HepG2 (cell line): ENCODE results near the gene ZFP36. TPM values are rescaled to one million over a fixed set of nuclear protein-coding genes. Genes with fewer than 3 reads are reported as not detected.

Experiments used
- FOSL1 ChIP-seq: sonication (generic); formaldehyde crosslinking; IDR thresholded peaks from 2 replicates; pipeline ENCODE4 v1.9.0; 2021; ENCODE audit warnings: missing genetic modification reagents, borderline replicate concordance
- LRRFIP1 ChIP-seq: sonication (generic); formaldehyde crosslinking; conservative IDR thresholded peaks from 2 replicates; pipeline ENCODE4 v1.4.0; 2020; ENCODE audit warnings: missing genetic modification reagents
- MAFF ChIP-seq: IDR thresholded peaks from 2 replicates; pipeline ENCODE4 v1.6.1; 2011; ENCODE audit warnings: low read depth, low read length, improper control_type of control experiment
- MAZ ChIP-seq, 2 experiments: sonication (generic) in 1 of 2; formaldehyde crosslinking in 1 of 2; IDR thresholded peaks; 2 replicates each; pipeline versions ENCODE4 v1.5.0 to v1.6.1; 2012 to 2020; ENCODE audit warnings: low read depth in 2 of 2, mild to moderate bottlenecking in 2 of 2, borderline replicate concordance in 1 of 2, improper control_type of control experiment in 1 of 2, low read length in 1 of 2, missing genetic modification reagents in 1 of 2, moderate library complexity in 1 of 2
- PREB ChIP-seq: sonication (generic); formaldehyde crosslinking; IDR thresholded peaks from 2 replicates; pipeline ENCODE4 v1.4.0; 2020; ENCODE audit warnings: missing genetic modification reagents
- TBL1XR1 ChIP-seq: fragments of 150-350 bp; IDR thresholded peaks from 2 replicates; pipeline ENCODE4 v1.6.1; 2014; ENCODE audit warnings: borderline replicate concordance, low read length; ENCODE audit not compliant: partially characterized antibody
- TERF1 ChIP-seq: sonication (generic); formaldehyde crosslinking; IDR thresholded peaks from 2 replicates; pipeline ENCODE4 v1.8.0; 2022; ENCODE audit warnings: mild to moderate bottlenecking, missing genetic modification reagents, moderate library complexity
- ZKSCAN1 ChIP-seq: fragments of 150-350 bp; IDR thresholded peaks from 2 replicates; pipeline ENCODE4 v1.6.1; 2014; ENCODE audit warnings: low read length
- ZNF207 ChIP-seq: fragments of 450-650 bp; IDR thresholded peaks from 2 replicates; pipeline ENCODE4 v1.6.1; 2016; ENCODE audit warnings: antibody characterized with exemption, borderline replicate concordance
- ZNF558 ChIP-seq: sonication (generic); formaldehyde crosslinking; IDR thresholded peaks from 2 replicates; pipeline ENCODE4 v1.9.0; 2022; ENCODE audit warnings: mild to moderate bottlenecking, missing genetic modification reagents, borderline replicate concordance
- ZNF572 ChIP-seq: sonication (generic); formaldehyde crosslinking; IDR thresholded peaks from 2 replicates; pipeline ENCODE4 v1.5.1; 2020; ENCODE audit warnings: mild to moderate bottlenecking, missing genetic modification reagents
- ZNF574 ChIP-seq: sonication (generic); formaldehyde crosslinking; IDR thresholded peaks from 2 replicates; pipeline ENCODE4 v1.4.0; 2020; ENCODE audit warnings: missing genetic modification reagents
- ZNF619 ChIP-seq: sonication (generic); formaldehyde crosslinking; IDR thresholded peaks from 2 replicates; pipeline ENCODE4 v1.4.0; 2020; ENCODE audit warnings: mild to moderate bottlenecking, missing genetic modification reagents
- ZSCAN31 ChIP-seq: sonication (generic); formaldehyde crosslinking; IDR thresholded peaks from 2 replicates; pipeline ENCODE4 v1.5.0; 2020; ENCODE audit warnings: low read depth, mild to moderate bottlenecking, missing genetic modification reagents
- ZUFSP ChIP-seq: sonication (generic); formaldehyde crosslinking; IDR thresholded peaks from 2 replicates; pipeline ENCODE4 v1.9.0; 2021; ENCODE audit warnings: missing genetic modification reagents, mild to moderate bottlenecking, borderline replicate concordance
- polyA plus RNA-seq, 8 experiments: library from polyadenylated mRNA; depleted of rRNA in 3 of 8; stranded (reverse) in 7 of 8; unstranded in 1 of 8; fragments of >200 nt; fragmentation: Illumina TruSeq in 4 of 8; extraction: Trizol in 4 of 8; gene quantifications; 2 replicates each; pipeline versions ENCODE4 v1.2.1 to v1.2.3, GENCODE V29; 2011 to 2016; ENCODE audit warnings: low read depth in 4 of 8, missing spikeins in 1 of 8, mixed read lengths in 1 of 8; ENCODE audit not compliant: insufficient read depth in 1 of 8
- total RNA-seq, 5 experiments: library from RNA; depleted of rRNA; stranded (reverse); fragments of >200 nt; fragmentation: Illumina TruSeq; extraction: Trizol; gene quantifications; 2 replicates each; pipeline ENCODE4 v1.2.3, GENCODE V29; 2016; ENCODE audit warnings: low read depth in 1 of 5
- TF ChIP-seq, protein P1 (sequence below): sonication (generic); formaldehyde crosslinking; IDR thresholded peaks from 2 replicates; pipeline ENCODE4 v1.4.0; 2020; ENCODE audit warnings: low read depth, mild to moderate bottlenecking, missing genetic modification reagents

Gene ZFP36
- total and polyA plus RNA-seq, 2 of the 13 experiments (the other 11 are each of a cell fraction or from before 2014, with no cell fraction given): 1.4 to 1.7 TPM

DNA sequence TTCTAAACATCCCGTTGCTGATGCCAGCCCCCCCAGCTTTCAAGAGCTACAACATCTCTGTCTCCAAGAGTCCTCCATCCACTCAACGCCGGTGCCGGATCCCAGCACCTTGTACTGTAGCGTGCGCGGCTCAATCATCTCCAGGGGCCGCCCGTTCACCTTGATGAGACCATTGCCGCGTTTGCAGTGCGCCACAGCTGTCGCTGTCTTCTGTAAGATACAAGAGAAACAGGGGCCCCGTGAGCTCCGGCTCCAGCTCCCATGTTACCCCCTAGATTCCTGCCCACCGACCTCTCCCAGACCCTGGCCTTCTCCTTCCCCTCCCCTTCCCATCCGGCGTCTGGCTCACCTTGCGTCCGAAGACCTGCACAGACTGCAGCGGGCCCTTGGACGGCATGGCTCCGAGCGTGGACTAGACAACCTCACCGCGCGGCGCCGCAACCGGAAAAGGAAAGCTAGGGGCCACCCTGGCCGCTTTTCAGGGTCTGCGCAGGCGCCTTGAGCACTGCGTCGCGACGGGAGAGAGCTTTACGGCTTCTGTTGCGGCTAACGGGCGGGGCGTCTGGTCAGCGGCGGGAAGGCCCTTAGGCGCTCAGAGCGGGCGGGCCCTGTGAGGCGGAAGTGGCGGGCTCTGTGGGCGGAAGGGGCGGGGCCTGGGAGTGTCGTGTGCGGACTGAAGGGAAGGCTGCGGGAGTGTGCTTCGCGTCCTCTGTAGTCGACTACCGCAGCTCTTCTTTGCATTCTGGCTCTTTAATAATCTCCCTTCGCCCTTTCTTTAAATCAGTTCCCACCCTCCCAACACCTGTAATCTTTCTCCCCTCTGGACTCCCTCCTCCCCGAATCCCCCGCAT, 29.1 kb downstream of the ZFP36 start, which contains the start of gene RPS16 (continued):
- TF ChIP-seq TBL1XR1 (no peak), PREB (CRISPR knock-in tag) (no peak), TERF1 (CRISPR knock-in tag) (no peak), ZNF207 (no peak), MAZ (IDR thresholded peaks at IDR 0.05; ENCODE audit: borderline replicate concordance, low read depth, low read length) (peak; percentile 58; the same call in 1 of the 2 replicates), MAZ (CRISPR knock-in tag; IDR thresholded peaks at IDR 0.05; ENCODE audit: low read depth) (peak; percentile 83; the same call in 1 of the 2 replicates), ZKSCAN1 (no peak), ZNF572 (0 out of 2 replicates have a peak, but pooled peaks have one; percentile 59), ZNF619 (CRISPR knock-in tag) (peak; percentile 95), FOSL1 (CRISPR knock-in tag) (no peak), MAFF (no peak), ZUFSP (CRISPR knock-in tag) (no peak), ZSCAN31 (peak; percentile 88), LRRFIP1 (CRISPR knock-in tag) (no peak), ZNF558 (no peak; the same call in 1 of the 2 replicates), ZNF574 (CRISPR knock-in tag) (peak; percentile 94)
- TF ChIP-seq, protein P1, sequence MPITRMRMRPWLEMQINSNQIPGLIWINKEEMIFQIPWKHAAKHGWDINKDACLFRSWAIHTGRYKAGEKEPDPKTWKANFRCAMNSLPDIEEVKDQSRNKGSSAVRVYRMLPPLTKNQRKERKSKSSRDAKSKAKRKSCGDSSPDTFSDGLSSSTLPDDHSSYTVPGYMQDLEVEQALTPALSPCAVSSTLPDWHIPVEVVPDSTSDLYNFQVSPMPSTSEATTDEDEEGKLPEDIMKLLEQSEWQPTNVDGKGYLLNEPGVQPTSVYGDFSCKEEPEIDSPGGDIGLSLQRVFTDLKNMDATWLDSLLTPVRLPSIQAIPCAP (CRISPR knock-in tag): 0 out of 2 replicates have a peak, but pooled peaks have one; percentile 64
